Measurements from ENCODE around the gene KAZN. TPM values are rescaled to one million over a fixed set of nuclear protein-coding genes. Genes with fewer than 3 reads are reported as not detected.

Gene KAZN
- polyA plus RNA-seq, 1 of the 3 experiments (the other 2 are of a cell fraction) = 6.8 TPM

- no peak overlapping the region for H3K4me3 ChIP-seq (ENCODE audit: low read depth in 2 of 2, low read length in 1 of 2)
- 81% methylated on average over 7 of the region's 9 CpGs for WGBS (ENCODE audit: low lambda C conversion rate)
- no peak for DNase-seq
- no peaks in the 10 kb centered on the region for H4K20me1 ChIP-seq (ENCODE audit: insufficient read depth)
- no peak overlapping the region for H3K27ac ChIP-seq (ENCODE audit: low read depth in 2 of 2, low read length in 1 of 2)
- H3K9me3 ChIP-seq = no peaks in the 10 kb centered on the region
- TF ChIP-seq ELF1 (IDR thresholded peaks at IDR 0.05) = no peak
- TF ChIP-seq TCF12 (IDR thresholded peaks at IDR 0.05) = no peak
- TF ChIP-seq FOXJ3 (CRISPR knock-in tag; IDR thresholded peaks at IDR 0.05) = no peak
- no peak for TF ChIP-seq MXI1 (IDR thresholded peaks at IDR 0.05; ENCODE audit: low read depth, low read length)
- TF ChIP-seq USF1 (IDR thresholded peaks at IDR 0.05; ENCODE audit: borderline replicate concordance, low read depth) = no peak
- TF ChIP-seq SIN3A (IDR thresholded peaks at IDR 0.05; ENCODE audit: borderline replicate concordance, low read depth, low read length) = no peak
- TF ChIP-seq RXRA (IDR thresholded peaks at IDR 0.05; ENCODE audit: borderline replicate concordance, low read depth) = no peak
- TF ChIP-seq TAF1 (IDR thresholded peaks at IDR 0.05; ENCODE audit: borderline replicate concordance, low read depth, low read length) = no peak
- no peak for TF ChIP-seq RFX5 (IDR thresholded peaks at IDR 0.05; ENCODE audit: low read length)
- TF ChIP-seq POLR2AphosphoS5 (IDR thresholded peaks at IDR 0.05; ENCODE audit: low read depth, low read length) = no peak
- TF ChIP-seq RCOR1 (IDR thresholded peaks at IDR 0.05; ENCODE audit: low read length) = no peak
- no peak for TF ChIP-seq SMC3 (IDR thresholded peaks at IDR 0.05; ENCODE audit: low read depth, low read length)
- TF ChIP-seq PBX3 (IDR thresholded peaks at IDR 0.05) = no peak
- no peak for TF ChIP-seq USF2 (IDR thresholded peaks at IDR 0.05; ENCODE audit: borderline replicate concordance, low read depth, low read length)
- TF ChIP-seq EZH2phosphoT487 (IDR thresholded peaks at IDR 0.05; ENCODE audit: borderline replicate concordance, low read depth) = no peak
- no peak for TF ChIP-seq MAX (IDR thresholded peaks at IDR 0.05; ENCODE audit: low read depth)
- H3F3A ChIP-seq (replicated peaks; ENCODE audit: insufficient read depth) = peaks cover 3% of the 10 kb centered on the region
- ChIA-PET CTCF (interaction anchor here (1.0 to 1.7 kb wide), 2 partner anchors 25 to 46 kb away, joined by 4 to 6 read pairs; no protein-coding TSS in a partner anchor), POLR2A (no interaction called here)
- H2AFZ ChIP-seq (ENCODE audit: low read depth) = no peak overlapping the region
- H3K9ac ChIP-seq = no peak overlapping the region
- H3K79me2 ChIP-seq (ENCODE audit: insufficient read depth) = no peaks in the 10 kb centered on the region
- H3K4me1 ChIP-seq (ENCODE audit: control insufficient read depth in 1 of 2, insufficient read depth in 2 of 2, low read depth in 1 of 2, low read length in 1 of 2) = no peaks in the 10 kb centered on the region; a peak in 1 of 4 replicates
- no peaks in the 10 kb centered on the region for H3K9me2 ChIP-seq
- H3K36me3 ChIP-seq (replicated peaks in 1 of 2; ENCODE audit: control insufficient read depth in 1 of 2, insufficient read depth in 2 of 2, low read length in 1 of 2) = peaks cover 0 to 2% of the 10 kb centered on the region in 2 experiments
- H3K4me2 ChIP-seq = no peak overlapping the region
- no peaks in the 10 kb centered on the region for H3K27me3 ChIP-seq (ENCODE audit: insufficient read depth)
Measured at GRCh38 chr1:15073799-15074308, 475.4 kb downstream of the KAZN start.
